HepG2 (cell line): ENCODE measurements around the gene TM9SF4. TPM values are rescaled to one million over a fixed set of nuclear protein-coding genes. Genes with fewer than 3 reads are reported as not detected.
A peak's percentile ranks its signal among the peaks of the same experiment; 100 is the strongest.

ENCODE experiments used
- HIVEP1 ChIP-seq: sonication (generic); formaldehyde crosslinking; IDR thresholded peaks from 2 replicates; pipeline ENCODE4 v1.4.0; 2020; ENCODE audit warnings: mild to moderate bottlenecking, missing genetic modification reagents
- HMG20B ChIP-seq: conservative IDR thresholded peaks from 2 replicates; pipeline ENCODE4 v1.6.1; 2016; ENCODE audit warnings: missing genetic modification reagents, missing compliant biosample characterization
- HOXA7 ChIP-seq: sonication (generic); formaldehyde crosslinking; IDR thresholded peaks from 2 replicates; pipeline ENCODE4 v1.8.1; 2022; ENCODE audit warnings: mild to moderate bottlenecking, missing genetic modification reagents, moderate library complexity
- IRX3 ChIP-seq: sonication (generic); formaldehyde crosslinking; IDR thresholded peaks from 2 replicates; pipeline ENCODE4 v1.8.1; 2023; ENCODE audit warnings: mild to moderate bottlenecking, low read depth, missing genetic modification reagents, borderline replicate concordance
- NCOR1 ChIP-seq: fragments of 200-600 bp; sonication (generic); IDR thresholded peaks from 2 replicates; pipeline ENCODE4 v1.7.0; 2017; ENCODE audit warnings: antibody characterized with exemption, low read length, borderline replicate concordance
- POLR2A ChIP-seq, 2 experiments: IDR thresholded peaks; 2 replicates each; pipeline ENCODE4 v1.6.1; 2011; ENCODE audit warnings: low read depth in 2 of 2, low read length in 2 of 2, mild to moderate bottlenecking in 1 of 2, moderate library complexity in 1 of 2; ENCODE audit not compliant: insufficient read depth in 1 of 2
- RBFOX2 ChIP-seq: fragments of 200-400 bp; formaldehyde crosslinking; IDR thresholded peaks from 2 replicates; pipeline ENCODE4 v1.6.1; 2017; ENCODE audit warnings: low read depth, mild to moderate bottlenecking, low read length
- SNAI1 ChIP-seq: sonication (generic); formaldehyde crosslinking; IDR thresholded peaks from 2 replicates; pipeline ENCODE4 v1.5.0; 2020; ENCODE audit warnings: mild to moderate bottlenecking, missing genetic modification reagents, borderline replicate concordance
- ZNF205 ChIP-seq: IDR thresholded peaks from 2 replicates; pipeline ENCODE4 v1.6.1; 2018; ENCODE audit warnings: missing biosample characterization, missing genetic modification reagents
- ZSCAN25 ChIP-seq: sonication (generic); formaldehyde crosslinking; IDR thresholded peaks from 2 replicates; pipeline ENCODE4 v1.8.0; 2022; ENCODE audit warnings: mild to moderate bottlenecking, missing genetic modification reagents
- polyA plus RNA-seq, 8 experiments: library from polyadenylated mRNA; depleted of rRNA in 3 of 8; stranded (reverse) in 7 of 8; unstranded in 1 of 8; fragments of >200 nt; fragmentation: Illumina TruSeq in 4 of 8; extraction: Trizol in 4 of 8; gene quantifications; 2 replicates each; pipeline versions ENCODE4 v1.2.1 to v1.2.3, GENCODE V29; 2011 to 2016; ENCODE audit warnings: low read depth in 4 of 8, missing spikeins in 1 of 8, mixed read lengths in 1 of 8; ENCODE audit not compliant: insufficient read depth in 1 of 8
- total RNA-seq, 5 experiments: library from RNA; depleted of rRNA; stranded (reverse); fragments of >200 nt; fragmentation: Illumina TruSeq; extraction: Trizol; gene quantifications; 2 replicates each; pipeline ENCODE4 v1.2.3, GENCODE V29; 2016; ENCODE audit warnings: low read depth in 1 of 5
- TF ChIP-seq, protein P1 (sequence below): sonication (generic); formaldehyde crosslinking; IDR thresholded peaks from 2 replicates; pipeline ENCODE4 v1.5.1; 2020; ENCODE audit warnings: mild to moderate bottlenecking, missing genetic modification reagents
- TF ChIP-seq, protein P2 (sequence below): sonication (generic); formaldehyde crosslinking; IDR thresholded peaks from 2 replicates; pipeline ENCODE4 v1.5.0; 2020; ENCODE audit warnings: missing genetic modification reagents, mild to moderate bottlenecking, borderline replicate concordance
- TF ChIP-seq, protein P3 (sequence below): sonication (generic); formaldehyde crosslinking; IDR thresholded peaks from 2 replicates; pipeline ENCODE4 v1.9.0; 2021; ENCODE audit warnings: missing genetic modification reagents, borderline replicate concordance
- TF ChIP-seq, protein P4 (sequence below): sonication (generic); formaldehyde crosslinking; IDR thresholded peaks from 2 replicates; pipeline ENCODE4 v1.8.0; 2022; ENCODE audit warnings: mild to moderate bottlenecking, missing genetic modification reagents, borderline replicate concordance
- TF ChIP-seq, protein P5 (sequence below): IDR thresholded peaks from 2 replicates; pipeline ENCODE4 v1.4.0; 2020; ENCODE audit warnings: mild to moderate bottlenecking, missing genetic modification reagents

Gene TM9SF4
- total and polyA plus RNA-seq, 2 of the 13 experiments (the other 11 are each of a cell fraction or from before 2014, with no cell fraction given): 53.5 to 171 TPM

DNA sequence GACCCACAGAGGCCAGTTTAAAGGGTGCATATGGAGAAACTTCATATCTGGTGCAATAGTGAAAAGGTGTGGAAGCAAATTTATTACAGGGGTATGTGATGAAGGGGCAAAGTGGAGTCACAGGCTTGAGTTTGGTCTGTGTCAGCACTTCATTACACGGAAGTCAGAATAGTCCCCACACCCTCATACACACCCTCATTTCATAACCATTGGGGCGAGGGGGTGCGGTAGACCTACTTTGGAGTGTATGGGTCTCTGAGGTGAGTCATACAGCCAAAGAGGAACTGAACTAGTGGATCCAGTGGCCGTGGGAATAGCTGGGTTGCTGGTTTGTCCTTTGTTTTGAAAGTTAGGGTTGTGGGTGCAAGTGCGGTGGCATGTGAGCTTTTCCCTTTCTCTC, 3.3 kb downstream of the TM9SF4 start (continued):
- TF ChIP-seq, protein P1, sequence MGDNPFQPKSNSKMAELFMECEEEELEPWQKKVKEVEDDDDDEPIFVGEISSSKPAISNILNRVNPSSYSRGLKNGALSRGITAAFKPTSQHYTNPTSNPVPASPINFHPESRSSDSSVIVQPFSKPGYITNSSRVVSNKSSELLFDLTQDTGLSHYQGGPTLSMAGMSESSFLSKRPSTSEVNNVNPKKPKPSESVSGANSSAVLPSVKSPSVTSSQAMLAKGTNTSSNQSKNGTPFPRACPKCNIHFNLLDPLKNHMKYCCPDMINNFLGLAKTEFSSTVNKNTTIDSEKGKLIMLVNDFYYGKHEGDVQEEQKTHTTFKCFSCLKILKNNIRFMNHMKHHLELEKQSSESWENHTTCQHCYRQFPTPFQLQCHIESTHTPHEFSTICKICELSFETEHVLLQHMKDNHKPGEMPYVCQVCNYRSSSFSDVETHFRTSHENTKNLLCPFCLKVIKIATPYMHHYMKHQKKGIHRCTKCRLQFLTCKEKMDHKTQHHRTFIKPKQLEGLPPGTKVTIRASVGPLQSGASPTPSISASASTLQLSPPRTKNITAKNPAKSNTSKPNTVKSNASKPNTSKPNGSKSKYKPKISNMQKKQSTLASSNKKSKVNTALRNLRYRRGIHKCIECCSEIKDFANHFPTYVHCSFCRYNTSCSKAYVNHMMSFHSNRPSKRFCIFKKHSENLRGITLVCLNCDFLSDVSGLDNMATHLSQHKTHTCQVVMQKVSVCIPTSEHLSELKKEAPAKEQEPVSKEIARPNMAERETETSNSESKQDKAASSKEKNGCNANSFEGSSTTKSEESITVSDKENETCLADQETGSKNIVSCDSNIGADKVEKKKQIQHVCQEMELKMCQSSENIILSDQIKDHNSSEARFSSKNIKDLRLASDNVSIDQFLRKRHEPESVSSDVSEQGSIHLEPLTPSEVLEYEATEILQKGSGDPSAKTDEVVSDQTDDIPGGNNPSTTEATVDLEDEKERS (CRISPR knock-in tag): no peak
- TF ChIP-seq POLR2A (IDR thresholded peaks at IDR 0.05; ENCODE audit: insufficient read depth in 1 of 2, low read depth in 2 of 2, low read length in 2 of 2) (no peak), HMG20B (CRISPR knock-in tag) (no peak), HIVEP1 (CRISPR knock-in tag) (no peak), SNAI1 (no peak), NCOR1 (no peak), IRX3 (no peak), HOXA7 (CRISPR knock-in tag) (no peak), ZNF205 (CRISPR knock-in tag) (no peak), ZSCAN25 (CRISPR knock-in tag) (peak; percentile 23; the same call in 1 of the 2 replicates), RBFOX2 (0 out of 2 replicates have a peak, but pooled peaks have one; percentile 46)
- TF ChIP-seq, protein P2, sequence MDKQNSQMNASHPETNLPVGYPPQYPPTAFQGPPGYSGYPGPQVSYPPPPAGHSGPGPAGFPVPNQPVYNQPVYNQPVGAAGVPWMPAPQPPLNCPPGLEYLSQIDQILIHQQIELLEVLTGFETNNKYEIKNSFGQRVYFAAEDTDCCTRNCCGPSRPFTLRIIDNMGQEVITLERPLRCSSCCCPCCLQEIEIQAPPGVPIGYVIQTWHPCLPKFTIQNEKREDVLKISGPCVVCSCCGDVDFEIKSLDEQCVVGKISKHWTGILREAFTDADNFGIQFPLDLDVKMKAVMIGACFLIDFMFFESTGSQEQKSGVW (CRISPR knock-in tag): no peak
- TF ChIP-seq, protein P3, sequence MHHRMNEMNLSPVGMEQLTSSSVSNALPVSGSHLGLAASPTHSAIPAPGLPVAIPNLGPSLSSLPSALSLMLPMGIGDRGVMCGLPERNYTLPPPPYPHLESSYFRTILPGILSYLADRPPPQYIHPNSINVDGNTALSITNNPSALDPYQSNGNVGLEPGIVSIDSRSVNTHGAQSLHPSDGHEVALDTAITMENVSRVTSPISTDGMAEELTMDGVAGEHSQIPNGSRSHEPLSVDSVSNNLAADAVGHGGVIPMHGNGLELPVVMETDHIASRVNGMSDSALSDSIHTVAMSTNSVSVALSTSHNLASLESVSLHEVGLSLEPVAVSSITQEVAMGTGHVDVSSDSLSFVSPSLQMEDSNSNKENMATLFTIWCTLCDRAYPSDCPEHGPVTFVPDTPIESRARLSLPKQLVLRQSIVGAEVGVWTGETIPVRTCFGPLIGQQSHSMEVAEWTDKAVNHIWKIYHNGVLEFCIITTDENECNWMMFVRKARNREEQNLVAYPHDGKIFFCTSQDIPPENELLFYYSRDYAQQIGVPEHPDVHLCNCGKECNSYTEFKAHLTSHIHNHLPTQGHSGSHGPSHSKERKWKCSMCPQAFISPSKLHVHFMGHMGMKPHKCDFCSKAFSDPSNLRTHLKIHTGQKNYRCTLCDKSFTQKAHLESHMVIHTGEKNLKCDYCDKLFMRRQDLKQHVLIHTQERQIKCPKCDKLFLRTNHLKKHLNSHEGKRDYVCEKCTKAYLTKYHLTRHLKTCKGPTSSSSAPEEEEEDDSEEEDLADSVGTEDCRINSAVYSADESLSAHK (CRISPR knock-in tag): no peak
- TF ChIP-seq, protein P4, sequence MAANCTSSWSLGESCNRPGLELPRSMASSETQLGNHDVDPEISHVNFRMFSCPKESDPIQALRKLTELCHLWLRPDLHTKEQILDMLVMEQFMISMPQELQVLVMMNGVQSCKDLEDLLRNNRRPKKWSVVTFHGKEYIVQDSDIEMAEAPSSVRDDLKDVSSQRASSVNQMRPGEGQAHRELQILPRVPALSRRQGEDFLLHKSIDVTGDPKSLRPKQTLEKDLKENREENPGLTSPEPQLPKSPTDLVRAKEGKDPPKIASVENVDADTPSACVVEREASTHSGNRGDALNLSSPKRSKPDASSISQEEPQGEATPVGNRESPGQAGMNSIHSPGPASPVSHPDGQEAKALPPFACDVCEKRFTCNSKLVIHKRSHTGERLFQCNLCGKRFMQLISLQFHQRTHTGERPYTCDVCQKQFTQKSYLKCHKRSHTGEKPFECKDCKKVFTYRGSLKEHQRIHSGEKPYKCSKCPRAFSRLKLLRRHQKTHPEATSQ: no peak
- TF ChIP-seq, protein P5, sequence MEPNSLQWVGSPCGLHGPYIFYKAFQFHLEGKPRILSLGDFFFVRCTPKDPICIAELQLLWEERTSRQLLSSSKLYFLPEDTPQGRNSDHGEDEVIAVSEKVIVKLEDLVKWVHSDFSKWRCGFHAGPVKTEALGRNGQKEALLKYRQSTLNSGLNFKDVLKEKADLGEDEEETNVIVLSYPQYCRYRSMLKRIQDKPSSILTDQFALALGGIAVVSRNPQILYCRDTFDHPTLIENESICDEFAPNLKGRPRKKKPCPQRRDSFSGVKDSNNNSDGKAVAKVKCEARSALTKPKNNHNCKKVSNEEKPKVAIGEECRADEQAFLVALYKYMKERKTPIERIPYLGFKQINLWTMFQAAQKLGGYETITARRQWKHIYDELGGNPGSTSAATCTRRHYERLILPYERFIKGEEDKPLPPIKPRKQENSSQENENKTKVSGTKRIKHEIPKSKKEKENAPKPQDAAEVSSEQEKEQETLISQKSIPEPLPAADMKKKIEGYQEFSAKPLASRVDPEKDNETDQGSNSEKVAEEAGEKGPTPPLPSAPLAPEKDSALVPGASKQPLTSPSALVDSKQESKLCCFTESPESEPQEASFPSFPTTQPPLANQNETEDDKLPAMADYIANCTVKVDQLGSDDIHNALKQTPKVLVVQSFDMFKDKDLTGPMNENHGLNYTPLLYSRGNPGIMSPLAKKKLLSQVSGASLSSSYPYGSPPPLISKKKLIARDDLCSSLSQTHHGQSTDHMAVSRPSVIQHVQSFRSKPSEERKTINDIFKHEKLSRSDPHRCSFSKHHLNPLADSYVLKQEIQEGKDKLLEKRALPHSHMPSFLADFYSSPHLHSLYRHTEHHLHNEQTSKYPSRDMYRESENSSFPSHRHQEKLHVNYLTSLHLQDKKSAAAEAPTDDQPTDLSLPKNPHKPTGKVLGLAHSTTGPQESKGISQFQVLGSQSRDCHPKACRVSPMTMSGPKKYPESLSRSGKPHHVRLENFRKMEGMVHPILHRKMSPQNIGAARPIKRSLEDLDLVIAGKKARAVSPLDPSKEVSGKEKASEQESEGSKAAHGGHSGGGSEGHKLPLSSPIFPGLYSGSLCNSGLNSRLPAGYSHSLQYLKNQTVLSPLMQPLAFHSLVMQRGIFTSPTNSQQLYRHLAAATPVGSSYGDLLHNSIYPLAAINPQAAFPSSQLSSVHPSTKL: no peak
